CD4-positive, alpha-beta T cell (primary cell): Measurements from ENCODE around the gene OSM. TPM values are rescaled to one million over a fixed set of nuclear protein-coding genes. Genes with fewer than 3 reads are reported as not detected.

Source experiments
- ATAC-seq: fragments of 200-7000 bp; cut with Tn5 transposase; one replicate; pipeline ENCODE4 v1.10.0; 2022; ENCODE audit warnings: mild to moderate bottlenecking; ENCODE audit not compliant: poor library complexity
- CTCF ChIA-PET: fragments of 350-600 bp; sonication (Branson Sonifier 250); formaldehyde crosslinking; loops from one replicate; lab custom pipeline; 2021; ENCODE audit warnings: antibody characterized with exemption, inconsistent platforms; lab: Charles Lee
- POLR2A ChIA-PET: fragments of 350-600 bp; sonication (Branson Sonifier 250); formaldehyde crosslinking; loops from one replicate; lab custom pipeline; 2021; ENCODE audit warnings: antibody characterized with exemption, inconsistent platforms; lab: Charles Lee
- DNase-seq, 14 experiments: peaks; one replicate each; pipeline ENCODE4 v3.0.0-alpha.2; 2013 to 2020; ENCODE audit warnings: mixed read lengths in 2 of 14
- H3K27ac ChIP-seq, 2 donors: one replicate each; pipeline versions ENCODE4 v1.5.1 to v1.7.0; 2013; ENCODE audit warnings: low read length in 2 of 2, low read depth in 1 of 2, mild to moderate bottlenecking in 1 of 2
- H3K27me3 ChIP-seq, 2 experiments: 1 replicate in 1 of 2; 2 replicates in 1 of 2; pipeline versions ENCODE4 v1.6.1 to v1.7.0; 2013; ENCODE audit warnings: low read length in 2 of 2, control low read depth in 1 of 2, mild to moderate bottlenecking in 1 of 2, moderate library complexity in 1 of 2; ENCODE audit not compliant: insufficient read depth in 2 of 2, control insufficient read depth in 1 of 2
- H3K36me3 ChIP-seq: one replicate; pipeline ENCODE4 v1.6.1; 2013; ENCODE audit warnings: low read length, control low read depth; ENCODE audit not compliant: insufficient read depth
- H3K4me1 ChIP-seq: one replicate; pipeline ENCODE4 v1.6.1; 2013; ENCODE audit warnings: low read length, control low read depth; ENCODE audit not compliant: insufficient read depth
- H3K4me3 ChIP-seq: one replicate; pipeline ENCODE4 v1.5.1; 2013; ENCODE audit warnings: mild to moderate bottlenecking, low read length, moderate library complexity
- H3K9me3 ChIP-seq, 2 experiments: 1 replicate in 1 of 2; 2 replicates in 1 of 2; pipeline versions ENCODE4 v1.6.1 to v1.7.0; 2013; ENCODE audit warnings: low read length in 2 of 2, mild to moderate bottlenecking in 2 of 2, control low read depth in 1 of 2, moderate library complexity in 1 of 2; ENCODE audit not compliant: control insufficient read depth in 1 of 2, insufficient read depth in 1 of 2
- H3K27ac Mint-ChIP-seq: one replicate; pipeline ENCODE4 v1.8.0; 2020; ENCODE audit warnings: mixed read lengths
- H3K27me3 Mint-ChIP-seq: one replicate; pipeline ENCODE4 v1.8.0; 2021; ENCODE audit warnings: mixed read lengths
- H3K36me3 Mint-ChIP-seq: one replicate; pipeline ENCODE4 v1.8.0; 2021; ENCODE audit warnings: low read depth, mixed read lengths
- H3K4me1 Mint-ChIP-seq: one replicate; pipeline ENCODE4 v1.8.0; 2021; ENCODE audit warnings: low read depth, mixed read lengths
- H3K4me3 Mint-ChIP-seq: one replicate; pipeline ENCODE4 v1.8.0; 2020; ENCODE audit warnings: mild to moderate bottlenecking, mixed read lengths
- H3K9me3 Mint-ChIP-seq: one replicate; pipeline ENCODE4 v1.8.0; 2020; ENCODE audit warnings: mixed read lengths
- CTCF ChIP-seq: fragments of 200-600 bp; IDR thresholded peaks from one replicate; pipeline ENCODE4 v1.8.0; 2022; ENCODE audit warnings: antibody characterized with exemption, mild to moderate bottlenecking
- intact Hi-C, 2 experiments: fragments of 100-400 bp; cut with DNase I in 1 of 2; cut with micrococcal nuclease in 1 of 2; formaldehyde crosslinking; loops; one replicate each; pipeline versions ENCODE4 v1.15.1 to v1.9.0; 2023 to 2025; cut with DNase I, micrococcal nuclease
- total RNA-seq, 174 experiments: library from RNA in 2 of 174; stranded (reverse) in 2 of 174; gene quantifications; one replicate each; pipeline ENCODE4 v1.2.3 and lab custom pipeline; 2021 to 2026

The OSM gene
- total RNA-seq, 2 experiments from 2014 or later, result 13.9 to 16.7 TPM

GRCh38 chr22:30285176-30285845, 18.7 kb upstream of the OSM start:
- no peak overlapping the region for H3K4me3 Mint-ChIP-seq
- POLR2A ChIA-PET, result interaction anchor here (5.6 kb wide), 1 partner anchor 101 kb away, joined by 83 read pairs; the partner anchor contains the start of gene RNF215
- no peak for DNase-seq

GRCh38 chr22:30284666-30285065, 18.0 kb upstream of the OSM start:
- ATAC-seq, result no peak
- H3K4me1 Mint-ChIP-seq, result peaks cover 28% of the 10 kb centered on the region
- Histone ChIP-seq H3K9me3 (no peaks in the 10 kb centered on the region), H3K4me3 (no peak overlapping the region), H3K4me1 (peaks cover 51% of the 10 kb centered on the region), H3K36me3 (peaks cover 13% of the 10 kb centered on the region), H3K27me3 (no peaks in the 10 kb centered on the region), H3K27ac (no peak overlapping the region)
- DNase-seq, result peak in 1 of 14 experiments; percentile 48
- intact Hi-C loops, result loop anchor here in 1 of 2 experiments (5.0 kb wide), 1 partner anchor 143 kb away; the partner anchor contains the start of gene MTFP1
- ChIA-PET CTCF (interaction anchor here (1.7 kb wide), 1 partner anchor 103 kb away, joined by 5 read pairs; the partner anchor contains the start of gene RNF215), POLR2A (no interaction called here)
- H3K27ac Mint-ChIP-seq, result no peak overlapping the region
- H3K9me3 Mint-ChIP-seq, result no peaks in the 10 kb centered on the region
- no peaks in the 10 kb centered on the region for H3K27me3 Mint-ChIP-seq
- no peak for TF ChIP-seq CTCF
- H3K36me3 Mint-ChIP-seq, result peaks cover 27% of the 10 kb centered on the region
- H3K4me3 Mint-ChIP-seq, result no peak overlapping the region

More at GRCh38 chr22:30285176-30285845, 18.7 kb upstream of the OSM start:
- TF ChIP-seq CTCF, result no peak
- peaks cover 13% of the 10 kb centered on the region for H3K36me3 ChIP-seq
- no peaks in the 10 kb centered on the region for H3K27me3 Mint-ChIP-seq
- peaks cover 33% of the 10 kb centered on the region for H3K36me3 Mint-ChIP-seq
- intact Hi-C loops, result loop anchor here in 1 of 2 experiments (5.0 kb wide), 1 partner anchor 142 kb away; the partner anchor contains the start of gene MTFP1
- H3K27ac ChIP-seq, result no peak overlapping the region
- H3K27me3 ChIP-seq, result no peaks in the 10 kb centered on the region
- no peak overlapping the region for H3K4me3 ChIP-seq
- no peak overlapping the region for H3K27ac Mint-ChIP-seq
- CTCF ChIA-PET, result interaction anchor here (0.5 to 1.7 kb wide), 2 partner anchors 90 to 102 kb away, joined by 3 to 5 read pairs; partner anchors contain the start of gene RNF215
- no peaks in the 10 kb centered on the region for H3K9me3 Mint-ChIP-seq
- H3K9me3 ChIP-seq, result no peaks in the 10 kb centered on the region
- ATAC-seq, result no peak
- peaks cover 32% of the 10 kb centered on the region for H3K4me1 Mint-ChIP-seq
- peaks cover 53% of the 10 kb centered on the region for H3K4me1 ChIP-seq

- Histone ChIP-seq H3K27me3 (no peaks in the 10 kb centered on the region), H3K9me3 (no peaks in the 10 kb centered on the region), H3K27ac (no peak overlapping the region), H3K36me3 (peaks cover 13% of the 10 kb centered on the region), H3K4me3 (no peak overlapping the region), H3K4me1 (peaks cover 56% of the 10 kb centered on the region)
- no peak for DNase-seq
- Mint-ChIP-seq H3K27ac (no peak overlapping the region), H3K36me3 (peaks cover 25% of the 10 kb centered on the region), H3K9me3 (no peaks in the 10 kb centered on the region), H3K27me3 (no peaks in the 10 kb centered on the region), H3K4me3 (no peak overlapping the region), H3K4me1 (peaks cover 31% of the 10 kb centered on the region)
- ATAC-seq, result no peak
- intact Hi-C loops, result no loop called here
- no peak for TF ChIP-seq CTCF
- CTCF ChIA-PET, result interaction anchor here (0.7 kb wide), 1 partner anchor 20 kb away, joined by 3 read pairs; no protein-coding TSS in a partner anchor
- POLR2A ChIA-PET, result interaction anchor here (1.6 kb wide), 1 partner anchor 140 kb away, joined by 5 read pairs; no protein-coding TSS in a partner anchor
Observed at GRCh38 chr22:30284172-30284571, 17.5 kb upstream of the OSM start.
